ENCODE data around the gene DCXR. TPM values are rescaled to one million over a fixed set of nuclear protein-coding genes. Genes with fewer than 3 reads are reported as not detected.

DCXR gene
- total RNA-seq, 1 experiment from 2014 or later: 306 TPM

- Histone ChIP-seq H3K9me3 (ENCODE audit: control insufficient read depth in 1 of 2, insufficient read depth in 1 of 2, low read depth in 1 of 2, low read length in 2 of 2) (no peaks in the 10 kb centered on the region), H3K27me3 (ENCODE audit: insufficient read depth, low read length) (no peaks in the 10 kb centered on the region), H2AFZ (ENCODE audit: low read depth, low read length, poor library complexity, severe bottlenecking) (no peak overlapping the region), H3K9ac (ENCODE audit: low read length) (no peak overlapping the region), H3K4me3 (replicated peaks in 1 of 2; ENCODE audit: low read depth in 1 of 2, low read length in 2 of 2) (no peak overlapping the region), H3K4me1 (ENCODE audit: control insufficient read depth in 1 of 2, insufficient read depth in 2 of 2, low read length in 2 of 2) (peaks cover 3 to 15% of the 10 kb centered on the region in 2 experiments; a peak in 3 of 4 replicates), H3K79me2 (ENCODE audit: insufficient read depth, low read length) (peaks cover 26% of the 10 kb centered on the region), H3K36me3 (ENCODE audit: control insufficient read depth in 1 of 2, insufficient read depth in 2 of 2, low read length in 2 of 2) (peaks cover 25 to 85% of the 10 kb centered on the region in 2 experiments), H3K27ac (ENCODE audit: low read depth, low read length) (peak overlapping the region; percentile 30; the same call in 1 of the 2 replicates), H3K9me2 (ENCODE audit: insufficient read depth) (no peaks in the 10 kb centered on the region), H3K4me2 (ENCODE audit: low read length) (no peak overlapping the region), H4K20me1 (ENCODE audit: insufficient read depth) (no peaks in the 10 kb centered on the region; the same call in 1 of the 2 replicates)
- ChIA-PET RAD21 (ENCODE audit: low non-redundant PET in 1 of 2, low total read pairs in 2 of 2, uncharacterized antibody in 2 of 2, unreplicated experiment in 2 of 2) (no interaction called here), POLR2A (no interaction called here), CTCF (no interaction called here)
- DNase-seq (ENCODE audit: low read depth, low spot score): no peak
- intact Hi-C loops (cut with micrococcal nuclease): no loop called here
- no TSS peak for BruUV-seq (replicated peaks)
- TF ChIP-seq, protein P1, sequence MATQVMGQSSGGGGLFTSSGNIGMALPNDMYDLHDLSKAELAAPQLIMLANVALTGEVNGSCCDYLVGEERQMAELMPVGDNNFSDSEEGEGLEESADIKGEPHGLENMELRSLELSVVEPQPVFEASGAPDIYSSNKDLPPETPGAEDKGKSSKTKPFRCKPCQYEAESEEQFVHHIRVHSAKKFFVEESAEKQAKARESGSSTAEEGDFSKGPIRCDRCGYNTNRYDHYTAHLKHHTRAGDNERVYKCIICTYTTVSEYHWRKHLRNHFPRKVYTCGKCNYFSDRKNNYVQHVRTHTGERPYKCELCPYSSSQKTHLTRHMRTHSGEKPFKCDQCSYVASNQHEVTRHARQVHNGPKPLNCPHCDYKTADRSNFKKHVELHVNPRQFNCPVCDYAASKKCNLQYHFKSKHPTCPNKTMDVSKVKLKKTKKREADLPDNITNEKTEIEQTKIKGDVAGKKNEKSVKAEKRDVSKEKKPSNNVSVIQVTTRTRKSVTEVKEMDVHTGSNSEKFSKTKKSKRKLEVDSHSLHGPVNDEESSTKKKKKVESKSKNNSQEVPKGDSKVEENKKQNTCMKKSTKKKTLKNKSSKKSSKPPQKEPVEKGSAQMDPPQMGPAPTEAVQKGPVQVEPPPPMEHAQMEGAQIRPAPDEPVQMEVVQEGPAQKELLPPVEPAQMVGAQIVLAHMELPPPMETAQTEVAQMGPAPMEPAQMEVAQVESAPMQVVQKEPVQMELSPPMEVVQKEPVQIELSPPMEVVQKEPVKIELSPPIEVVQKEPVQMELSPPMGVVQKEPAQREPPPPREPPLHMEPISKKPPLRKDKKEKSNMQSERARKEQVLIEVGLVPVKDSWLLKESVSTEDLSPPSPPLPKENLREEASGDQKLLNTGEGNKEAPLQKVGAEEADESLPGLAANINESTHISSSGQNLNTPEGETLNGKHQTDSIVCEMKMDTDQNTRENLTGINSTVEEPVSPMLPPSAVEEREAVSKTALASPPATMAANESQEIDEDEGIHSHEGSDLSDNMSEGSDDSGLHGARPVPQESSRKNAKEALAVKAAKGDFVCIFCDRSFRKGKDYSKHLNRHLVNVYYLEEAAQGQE (IDR thresholded peaks at IDR 0.05; ENCODE audit: low read depth): no peak
- TF ChIP-seq POLR2AphosphoS5 (IDR thresholded peaks at IDR 0.05; ENCODE audit: low read depth, low read length) (0 out of 2 replicates have a peak, but pooled peaks have one; percentile 7), JUND (IDR thresholded peaks at IDR 0.05) (no peak), SIN3A (IDR thresholded peaks at IDR 0.05; ENCODE audit: low read depth) (0 out of 2 replicates have a peak, but pooled peaks have one; percentile 5), YY1 (IDR thresholded peaks at IDR 0.05; ENCODE audit: extremely low read depth, insufficient replicate concordance, low read depth, low read length) (no peak), CEBPB (IDR thresholded peaks at IDR 0.05; ENCODE audit: low read depth) (no peak)
- TF ChIP-seq, protein P2, sequence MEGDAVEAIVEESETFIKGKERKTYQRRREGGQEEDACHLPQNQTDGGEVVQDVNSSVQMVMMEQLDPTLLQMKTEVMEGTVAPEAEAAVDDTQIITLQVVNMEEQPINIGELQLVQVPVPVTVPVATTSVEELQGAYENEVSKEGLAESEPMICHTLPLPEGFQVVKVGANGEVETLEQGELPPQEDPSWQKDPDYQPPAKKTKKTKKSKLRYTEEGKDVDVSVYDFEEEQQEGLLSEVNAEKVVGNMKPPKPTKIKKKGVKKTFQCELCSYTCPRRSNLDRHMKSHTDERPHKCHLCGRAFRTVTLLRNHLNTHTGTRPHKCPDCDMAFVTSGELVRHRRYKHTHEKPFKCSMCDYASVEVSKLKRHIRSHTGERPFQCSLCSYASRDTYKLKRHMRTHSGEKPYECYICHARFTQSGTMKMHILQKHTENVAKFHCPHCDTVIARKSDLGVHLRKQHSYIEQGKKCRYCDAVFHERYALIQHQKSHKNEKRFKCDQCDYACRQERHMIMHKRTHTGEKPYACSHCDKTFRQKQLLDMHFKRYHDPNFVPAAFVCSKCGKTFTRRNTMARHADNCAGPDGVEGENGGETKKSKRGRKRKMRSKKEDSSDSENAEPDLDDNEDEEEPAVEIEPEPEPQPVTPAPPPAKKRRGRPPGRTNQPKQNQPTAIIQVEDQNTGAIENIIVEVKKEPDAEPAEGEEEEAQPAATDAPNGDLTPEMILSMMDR (IDR thresholded peaks at IDR 0.05 in 2 of 3, conservative IDR thresholded peaks at IDR 0.05 in 1 of 3; ENCODE audit: borderline replicate concordance in 1 of 3, insufficient read depth in 1 of 3, low read depth in 2 of 3, low read length in 2 of 3): no peak
- TF ChIP-seq, protein P3, sequence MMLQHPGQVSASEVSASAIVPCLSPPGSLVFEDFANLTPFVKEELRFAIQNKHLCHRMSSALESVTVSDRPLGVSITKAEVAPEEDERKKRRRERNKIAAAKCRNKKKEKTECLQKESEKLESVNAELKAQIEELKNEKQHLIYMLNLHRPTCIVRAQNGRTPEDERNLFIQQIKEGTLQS (IDR thresholded peaks at IDR 0.05): no peak
- no peak for ATAC-seq
Measured at GRCh38 chr17:82058855-82059249, 21.4 kb upstream of the DCXR start.
